Stimulated activated CD4-positive, alpha-beta T cell treated with anti-CD3 and anti-CD28 coated beads, Interleukin-12 subunit alpha, Interleukin-12 subunit beta, amount 100 ng/mL, for 48 hours (primary cell): Measurements from ENCODE around the gene NRXN3.

Experiments used
- DNase-seq, 3 donors: peaks; one replicate each; pipeline ENCODE4 v3.0.0-alpha.2; 2020; ENCODE audit warnings: low read depth in 2 of 3, low spot score in 1 of 3

Gene NRXN3

GRCh38 chr14:79271122-79271521 is 1100.9 kb downstream of the NRXN3 start:
- DNase-seq: no peak

GRCh38 chr14:79274641-79275291 is 1104.6 kb downstream of the NRXN3 start:
- DNase-seq: no peak

GRCh38 chr14:79275292-79275655 is 1105.1 kb downstream of the NRXN3 start:
- DNase-seq: no peak

- no peak for DNase-seq
Observed at GRCh38 chr14:79278286-79278797, 1108.2 kb downstream of the NRXN3 start.

- DNase-seq: no peak
Observed at GRCh38 chr14:79278798-79279644, 1108.8 kb downstream of the NRXN3 start.

- no peak for DNase-seq
Observed at GRCh38 chr14:79279645-79280597, 1109.7 kb downstream of the NRXN3 start.

GRCh38 chr14:79281244-79282152 is 1111.3 kb downstream of the NRXN3 start:
- DNase-seq: no peak

GRCh38 chr14:79284621-79285020 is 1114.4 kb downstream of the NRXN3 start:
- DNase-seq: no peak

GRCh38 chr14:79285263-79285662 is 1115.1 kb downstream of the NRXN3 start:
- DNase-seq: no peak

- no peak for DNase-seq
Observed at GRCh38 chr14:79287976-79288375, 1117.8 kb downstream of the NRXN3 start.

GRCh38 chr14:79293482-79294177 is 1123.5 kb downstream of the NRXN3 start:
- DNase-seq: no peak

GRCh38 chr14:79294499-79294898 is 1124.3 kb downstream of the NRXN3 start:
- DNase-seq: no peak

GRCh38 chr14:79295385-79295784 is 1125.2 kb downstream of the NRXN3 start:
- no peak for DNase-seq

- no peak for DNase-seq
Observed at GRCh38 chr14:79298373-79298772, 1128.2 kb downstream of the NRXN3 start.

GRCh38 chr14:79299162-79299561 is 1129.0 kb downstream of the NRXN3 start:
- no peak for DNase-seq

- no peak for DNase-seq
Observed at GRCh38 chr14:79304279-79304678, 1134.1 kb downstream of the NRXN3 start.

GRCh38 chr14:79306546-79306945 is 1136.4 kb downstream of the NRXN3 start:
- DNase-seq: no peak

GRCh38 chr14:79318371-79318770 is 1148.2 kb downstream of the NRXN3 start:
- no peak for DNase-seq

GRCh38 chr14:79320561-79320960 is 1150.4 kb downstream of the NRXN3 start:
- no peak for DNase-seq

- DNase-seq: no peak
Observed at GRCh38 chr14:79321070-79321469, 1150.9 kb downstream of the NRXN3 start.
